Nephron progenitor cell (in vitro differentiated cells): Measurements from ENCODE around the gene TNFSF11.
A peak's percentile ranks its signal among the peaks of the same experiment; 100 is the strongest.

ENCODE experiments used
- DNase-seq: peaks from one replicate; pipeline ENCODE4 v3.0.0; 2021
- H3K27ac Mint-ChIP-seq: 2 replicates; pipeline ENCODE4 v1.8.0; 2021; ENCODE audit warnings: mild to moderate bottlenecking, moderate library complexity, mixed read lengths
- H3K27me3 Mint-ChIP-seq: 2 replicates; pipeline ENCODE4 v1.8.0; 2021; ENCODE audit warnings: mild to moderate bottlenecking, low read depth, mixed read lengths; ENCODE audit not compliant: poor library complexity
- H3K36me3 Mint-ChIP-seq: 2 replicates; pipeline ENCODE4 v1.8.0; 2021; ENCODE audit warnings: low read depth, mixed read lengths
- H3K4me1 Mint-ChIP-seq: 2 replicates; pipeline ENCODE4 v1.8.0; 2021; ENCODE audit warnings: mixed read lengths
- H3K4me3 Mint-ChIP-seq: 2 replicates; pipeline ENCODE4 v1.8.0; 2021; ENCODE audit warnings: mild to moderate bottlenecking, moderate library complexity, mixed read lengths
- H3K9me3 Mint-ChIP-seq: 2 replicates; pipeline ENCODE4 v1.8.0; 2021; ENCODE audit warnings: mild to moderate bottlenecking, moderate library complexity, mixed read lengths
- CTCF ChIP-seq: fragments of 200-600 bp; sonication (generic); IDR thresholded peaks from 2 replicates; pipeline ENCODE4 v1.5.0; 2021; ENCODE audit warnings: antibody characterized with exemption

TNFSF11 gene

DNA sequence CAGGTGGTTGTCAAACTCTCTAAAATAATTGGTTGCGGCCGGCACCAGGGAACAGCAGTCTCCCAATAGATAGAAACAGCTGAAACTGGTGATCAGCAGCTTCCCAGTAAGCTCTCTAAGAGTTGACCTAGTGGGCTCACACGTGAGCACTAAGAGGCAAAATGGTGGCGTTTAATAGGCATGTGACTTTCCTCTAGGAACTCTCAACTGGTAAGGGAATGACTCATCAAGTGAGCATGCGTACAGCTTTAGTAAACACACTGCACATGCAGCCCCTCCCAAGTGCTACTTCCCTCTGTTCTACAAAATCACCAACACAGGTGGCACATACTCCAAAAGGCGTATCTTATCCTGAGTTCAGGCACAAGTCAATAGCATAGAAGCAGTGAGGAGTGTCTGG is 41.7 kb downstream of the TNFSF11 start:
- TF ChIP-seq CTCF: no peak
- no peak overlapping the region for H3K27ac Mint-ChIP-seq
- no peaks in the 10 kb centered on the region for H3K36me3 Mint-ChIP-seq
- peaks cover 13% of the 10 kb centered on the region for H3K4me1 Mint-ChIP-seq
- H3K9me3 Mint-ChIP-seq: no peaks in the 10 kb centered on the region
- no peak overlapping the region for H3K4me3 Mint-ChIP-seq
- DNase-seq: no peak
- peaks cover 3% of the 10 kb centered on the region for H3K27me3 Mint-ChIP-seq

DNA sequence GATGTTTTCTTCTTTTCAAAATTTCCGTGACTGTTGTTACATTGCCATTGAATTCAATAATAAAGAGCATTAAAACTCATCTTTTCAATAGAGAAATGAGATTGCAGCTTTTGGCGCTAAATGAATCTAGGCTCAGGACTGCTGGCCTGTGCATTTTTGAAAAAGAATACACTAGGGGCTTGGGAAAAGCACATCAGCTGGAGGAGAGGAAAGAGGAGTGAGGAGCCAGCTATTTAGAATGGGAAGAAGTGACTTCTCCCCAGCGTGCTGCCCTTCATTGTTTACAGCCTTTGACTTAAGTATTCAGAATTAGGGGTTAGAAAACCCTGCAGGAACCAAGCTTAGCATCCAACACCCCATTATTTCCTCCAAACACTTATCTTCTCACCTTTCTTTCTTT is 43.3 kb downstream of the TNFSF11 start:
- no peak overlapping the region for H3K4me3 Mint-ChIP-seq

GRCh38 chr13:42623916-42624315 is 50.0 kb downstream of the TNFSF11 start:
- Mint-ChIP-seq H3K9me3 (no peaks in the 10 kb centered on the region), H3K36me3 (no peaks in the 10 kb centered on the region), H3K27me3 (peaks cover 2% of the 10 kb centered on the region), H3K27ac (no peak overlapping the region), H3K4me3 (no peak overlapping the region), H3K4me1 (peaks cover 5% of the 10 kb centered on the region)
- no peak for TF ChIP-seq CTCF
- no peak for DNase-seq

More for the DNA sequence above, 43.3 kb downstream of the TNFSF11 start:
- no peak for TF ChIP-seq CTCF
- no peak for DNase-seq
- Mint-ChIP-seq H3K27me3 (peaks cover 3% of the 10 kb centered on the region), H3K36me3 (no peaks in the 10 kb centered on the region), H3K9me3 (no peaks in the 10 kb centered on the region), H3K27ac (no peak overlapping the region), H3K4me1 (peaks cover 13% of the 10 kb centered on the region)

GRCh38 chr13:42625611-42626010 is 51.7 kb downstream of the TNFSF11 start:
- DNase-seq: no peak
- Mint-ChIP-seq H3K27ac (peak overlapping the region; percentile 14), H3K9me3 (no peaks in the 10 kb centered on the region), H3K36me3 (no peaks in the 10 kb centered on the region), H3K27me3 (peaks cover 2% of the 10 kb centered on the region), H3K4me3 (no peak overlapping the region), H3K4me1 (peaks cover under 1% of the 10 kb centered on the region)
- TF ChIP-seq CTCF: no peak

DNA sequence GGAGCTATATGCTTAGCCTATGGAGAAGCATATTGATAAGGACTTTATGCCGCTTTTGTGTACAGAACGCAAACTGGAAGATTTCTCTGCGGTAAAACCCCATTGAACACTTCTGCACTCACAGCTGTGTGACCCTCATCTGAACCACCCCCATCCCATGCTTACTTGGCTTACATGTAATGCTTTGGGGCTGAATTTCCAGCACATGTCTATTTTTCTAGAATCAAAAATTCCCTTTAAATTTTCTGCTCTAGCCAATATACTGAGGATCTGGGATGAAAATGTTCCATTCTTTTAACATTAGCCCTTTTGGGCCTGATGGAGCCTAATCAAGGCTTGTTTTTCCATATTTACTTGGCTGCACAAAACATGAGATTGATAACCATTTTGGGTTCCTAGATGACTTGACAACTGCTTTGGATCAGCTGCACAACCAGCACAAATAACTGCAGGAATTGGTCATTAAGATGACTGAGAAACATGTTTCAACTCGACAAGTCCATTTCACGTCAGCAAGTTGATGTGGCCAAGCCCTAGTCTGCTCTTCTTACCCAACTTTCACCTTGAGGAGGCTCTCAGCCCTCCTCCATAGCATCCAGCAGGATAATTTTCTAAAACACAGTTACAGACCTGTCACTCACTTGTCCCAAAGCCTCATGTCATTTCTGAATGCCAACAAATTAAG is 52.4 kb downstream of the TNFSF11 start:
- Mint-ChIP-seq H3K27ac (no peak overlapping the region), H3K4me1 (no peaks in the 10 kb centered on the region), H3K36me3 (no peaks in the 10 kb centered on the region), H3K4me3 (no peak overlapping the region), H3K9me3 (no peaks in the 10 kb centered on the region), H3K27me3 (peaks cover 2% of the 10 kb centered on the region)
- no peak for DNase-seq
- no peak for TF ChIP-seq CTCF

GRCh38 chr13:42628666-42629065 is 54.7 kb downstream of the TNFSF11 start:
- Mint-ChIP-seq H3K27me3 (peaks cover 2% of the 10 kb centered on the region), H3K36me3 (no peaks in the 10 kb centered on the region), H3K4me1 (peaks cover 4% of the 10 kb centered on the region), H3K4me3 (no peak overlapping the region), H3K27ac (no peak overlapping the region), H3K9me3 (no peaks in the 10 kb centered on the region)
- no peak for DNase-seq
- TF ChIP-seq CTCF: no peak
